Mucosa of descending colon (tissue), 3 donors: ENCODE measurements around the gene LMTK3. TPM values are rescaled to one million over a fixed set of nuclear protein-coding genes. Genes with fewer than 3 reads are reported as not detected.

Source experiments
- ATAC-seq: fragments of 200-7000 bp; cut with Tn5 transposase; one replicate; pipeline ENCODE4 v1.9.1; 2020; ENCODE audit warnings: mild to moderate bottlenecking, moderate library complexity
- DNase-seq, 3 donors: peaks; one replicate each; pipeline ENCODE4 v3.0.0-alpha.2; 2020
- H3K36me3 ChIP-seq: fragments of 200-600 bp; one replicate; pipeline ENCODE4 v1.8.0; 2021; ENCODE audit warnings: low read depth, mild to moderate bottlenecking
- H3K4me1 ChIP-seq: fragments of 200-600 bp; one replicate; pipeline ENCODE4 v1.8.0; 2021; ENCODE audit warnings: low read depth, mild to moderate bottlenecking
- H3K4me3 ChIP-seq: fragments of 200-600 bp; one replicate; pipeline ENCODE4 v1.8.0; 2021; ENCODE audit warnings: mild to moderate bottlenecking
- H3K9me3 ChIP-seq: fragments of 200-600 bp; one replicate; pipeline ENCODE4 v1.8.0; 2021; ENCODE audit warnings: mild to moderate bottlenecking
- intact Hi-C, 2 donors: fragments of 100-400 bp; cut with DNase I in 1 of 2; cut with micrococcal nuclease in 1 of 2; formaldehyde crosslinking; loops; one replicate each; pipeline versions ENCODE4 v1.11.0 to v1.11.1; 2022; cut with DNase I, micrococcal nuclease
- total RNA-seq, 3 donors: library from RNA; stranded (reverse); fragmentation: NEBNext Ultra II Directional in 2 of 3; extraction: Animal tissue kit (Norgen Biotek cat#: 25700) in 2 of 3; gene quantifications; one replicate each; pipeline versions ENCODE4 v1.2.1 to v1.2.4, GENCODE V29; 2021 to 2023
- TF ChIP-seq, protein P1 (sequence below): fragments of 200-600 bp; IDR thresholded peaks from one replicate; pipeline ENCODE4 v1.8.0; 2022; ENCODE audit warnings: antibody characterized with exemption, mild to moderate bottlenecking
- donor health status: DM: no; HTN: no; CAD: no; lungs with moderate emphysema.
- donor health status: DM: no; HTN: no; CAD: no.
- donor health status: DM: no; HTN: yes; CAD: no.

The LMTK3 gene
- total RNA-seq, 3 donors from 2014 or later, result 0.48 to 2.6 (median 1.3) TPM

DNA sequence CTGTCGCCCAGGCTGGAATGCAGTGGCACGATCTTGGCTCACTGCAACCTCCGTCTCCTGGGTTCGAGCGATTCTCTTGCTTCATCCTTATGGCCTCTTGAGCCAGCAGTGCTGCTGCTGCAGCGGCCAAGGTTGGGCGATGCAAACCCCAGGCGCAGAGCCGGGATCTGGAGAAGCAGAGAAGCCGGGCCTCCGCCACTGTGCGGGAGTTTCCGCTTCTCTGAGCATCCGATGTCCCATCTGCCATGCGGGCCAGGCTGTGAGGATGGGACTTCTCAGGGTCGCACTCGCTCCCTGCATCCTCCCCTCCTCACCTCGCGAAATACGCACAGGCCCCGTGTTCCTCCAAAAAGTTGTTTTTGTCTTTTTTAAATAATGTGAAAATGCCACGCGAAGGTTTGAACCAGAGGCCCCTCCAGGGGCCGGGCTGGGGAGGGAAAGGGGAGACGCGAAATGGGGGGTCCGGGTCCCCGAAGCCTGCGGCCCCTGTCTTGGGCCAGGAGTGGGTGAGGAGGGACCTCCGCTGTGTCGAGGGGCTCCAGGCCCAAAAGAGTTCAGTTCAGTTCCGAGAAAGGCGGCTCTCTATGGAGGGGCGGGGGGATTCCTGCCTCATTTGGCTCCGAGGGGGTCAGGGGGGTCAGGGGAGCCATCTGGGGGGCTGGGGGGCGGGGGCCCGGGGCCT, 26.6 kb downstream of the LMTK3 start:
- intact Hi-C loops, result no loop called here
- Histone ChIP-seq H3K4me3 (no peak overlapping the region), H3K36me3 (no peaks in the 10 kb centered on the region), H3K9me3 (no peaks in the 10 kb centered on the region), H3K4me1 (peaks cover 9% of the 10 kb centered on the region)
- DNase-seq, result no peak
- no peak for ATAC-seq
- TF ChIP-seq, protein P1, sequence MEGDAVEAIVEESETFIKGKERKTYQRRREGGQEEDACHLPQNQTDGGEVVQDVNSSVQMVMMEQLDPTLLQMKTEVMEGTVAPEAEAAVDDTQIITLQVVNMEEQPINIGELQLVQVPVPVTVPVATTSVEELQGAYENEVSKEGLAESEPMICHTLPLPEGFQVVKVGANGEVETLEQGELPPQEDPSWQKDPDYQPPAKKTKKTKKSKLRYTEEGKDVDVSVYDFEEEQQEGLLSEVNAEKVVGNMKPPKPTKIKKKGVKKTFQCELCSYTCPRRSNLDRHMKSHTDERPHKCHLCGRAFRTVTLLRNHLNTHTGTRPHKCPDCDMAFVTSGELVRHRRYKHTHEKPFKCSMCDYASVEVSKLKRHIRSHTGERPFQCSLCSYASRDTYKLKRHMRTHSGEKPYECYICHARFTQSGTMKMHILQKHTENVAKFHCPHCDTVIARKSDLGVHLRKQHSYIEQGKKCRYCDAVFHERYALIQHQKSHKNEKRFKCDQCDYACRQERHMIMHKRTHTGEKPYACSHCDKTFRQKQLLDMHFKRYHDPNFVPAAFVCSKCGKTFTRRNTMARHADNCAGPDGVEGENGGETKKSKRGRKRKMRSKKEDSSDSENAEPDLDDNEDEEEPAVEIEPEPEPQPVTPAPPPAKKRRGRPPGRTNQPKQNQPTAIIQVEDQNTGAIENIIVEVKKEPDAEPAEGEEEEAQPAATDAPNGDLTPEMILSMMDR, result no peak

DNA sequence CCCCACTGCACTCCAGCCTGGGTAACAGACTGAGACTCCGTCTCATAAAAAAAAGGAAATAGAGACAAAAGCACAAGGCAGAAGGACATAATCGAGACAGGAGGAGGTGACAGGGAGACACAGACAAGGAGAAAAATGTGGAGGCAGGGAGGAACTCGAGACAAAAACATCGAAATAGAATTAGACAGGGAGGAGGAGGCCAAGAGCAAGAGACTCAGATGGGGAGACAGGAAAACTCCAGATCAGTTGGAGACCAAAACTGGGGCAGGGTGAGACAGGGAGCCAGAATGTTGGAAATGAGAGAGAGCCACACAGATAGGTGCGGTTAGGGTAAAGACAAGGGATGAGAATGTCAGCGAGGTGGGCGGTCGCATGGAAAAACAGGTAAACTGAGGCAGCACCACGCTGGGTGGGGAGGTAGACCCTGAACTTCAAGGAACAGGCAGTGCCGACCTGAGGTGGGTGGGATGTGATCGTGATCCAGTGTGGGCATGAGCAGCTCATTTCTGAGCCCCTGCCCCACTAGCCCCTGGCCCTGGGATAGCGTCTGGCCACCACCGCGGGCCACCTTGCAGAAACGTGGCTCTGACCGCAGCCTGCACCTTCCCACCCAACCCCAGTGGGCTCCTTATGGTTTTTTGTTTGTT, 27.3 kb downstream of the LMTK3 start:
- ATAC-seq, result no peak
- Histone ChIP-seq H3K4me1 (peaks cover 9% of the 10 kb centered on the region), H3K9me3 (no peaks in the 10 kb centered on the region), H3K4me3 (no peak overlapping the region), H3K36me3 (no peaks in the 10 kb centered on the region)
- DNase-seq, result no peak
- TF ChIP-seq, protein P1, result no peak
- intact Hi-C loops, result no loop called here

DNA sequence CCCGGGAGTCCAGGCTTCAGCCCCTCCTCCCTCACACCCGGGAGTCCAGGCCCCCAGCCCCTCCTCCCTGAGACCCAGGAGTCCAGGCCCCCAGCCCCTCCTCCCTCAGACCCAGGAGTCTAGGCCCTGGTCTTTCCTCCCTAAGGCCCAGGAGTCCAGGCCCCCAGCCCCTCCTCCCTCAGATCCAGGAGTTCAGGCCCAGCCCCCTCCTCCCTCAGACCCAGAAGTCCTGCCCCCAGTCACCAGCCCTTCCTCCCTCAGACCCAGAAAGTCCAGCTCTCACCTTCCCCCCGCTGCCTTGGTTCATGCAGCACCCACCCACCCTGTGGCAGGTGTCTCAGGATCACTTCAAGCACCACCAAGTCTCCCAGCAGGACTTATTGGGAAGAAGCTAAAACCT, 28.3 kb downstream of the LMTK3 start:
- intact Hi-C loops, result no loop called here
- TF ChIP-seq, protein P1, result no peak
- ATAC-seq (no peak), DNase-seq (no peak)
- Histone ChIP-seq H3K9me3 (no peaks in the 10 kb centered on the region), H3K4me3 (no peak overlapping the region), H3K4me1 (peaks cover 9% of the 10 kb centered on the region), H3K36me3 (no peaks in the 10 kb centered on the region)

DNA sequence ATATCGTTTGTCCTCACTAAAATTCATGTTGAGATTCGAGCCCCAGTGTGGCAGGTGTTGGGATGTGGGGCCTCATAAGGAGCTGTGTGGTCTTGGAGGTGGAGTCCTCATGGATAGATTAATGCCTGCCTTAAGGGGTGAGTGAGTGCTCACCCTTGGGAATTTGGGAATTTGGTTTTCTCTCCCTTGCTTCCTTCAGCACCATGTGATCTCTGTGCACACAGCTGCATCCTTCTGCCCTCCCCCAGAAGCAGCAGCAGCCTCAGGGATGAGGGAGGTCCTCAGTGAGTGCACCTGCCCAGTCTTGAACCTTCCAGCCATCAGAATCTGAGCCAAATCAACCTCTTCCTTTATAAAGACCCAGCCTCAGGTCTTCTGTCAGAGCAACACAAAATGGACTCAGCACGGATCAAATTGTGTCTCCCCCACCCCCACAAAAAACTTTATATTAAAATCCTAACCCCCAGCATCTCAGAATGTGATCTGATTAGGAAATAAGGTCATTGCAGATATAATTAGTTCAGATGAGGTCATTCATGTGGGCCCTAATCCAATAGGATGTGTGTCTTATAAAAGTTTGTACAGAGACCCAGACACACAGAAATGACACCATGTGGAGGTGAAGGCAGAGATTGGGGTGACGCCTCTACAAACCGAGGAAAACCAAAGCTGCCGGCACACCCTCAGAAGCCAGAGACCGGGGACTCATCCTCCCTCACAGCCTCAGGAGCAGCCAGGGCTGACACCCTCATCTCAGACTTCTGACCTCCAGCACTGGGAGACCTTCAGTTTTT, 29.6 kb downstream of the LMTK3 start:
- Histone ChIP-seq H3K9me3 (no peaks in the 10 kb centered on the region), H3K4me3 (no peak overlapping the region), H3K36me3 (no peaks in the 10 kb centered on the region), H3K4me1 (peaks cover 3% of the 10 kb centered on the region)
- ATAC-seq, result no peak
- no peak for DNase-seq
- intact Hi-C loops, result no loop called here
- TF ChIP-seq, protein P1, result no peak

DNA sequence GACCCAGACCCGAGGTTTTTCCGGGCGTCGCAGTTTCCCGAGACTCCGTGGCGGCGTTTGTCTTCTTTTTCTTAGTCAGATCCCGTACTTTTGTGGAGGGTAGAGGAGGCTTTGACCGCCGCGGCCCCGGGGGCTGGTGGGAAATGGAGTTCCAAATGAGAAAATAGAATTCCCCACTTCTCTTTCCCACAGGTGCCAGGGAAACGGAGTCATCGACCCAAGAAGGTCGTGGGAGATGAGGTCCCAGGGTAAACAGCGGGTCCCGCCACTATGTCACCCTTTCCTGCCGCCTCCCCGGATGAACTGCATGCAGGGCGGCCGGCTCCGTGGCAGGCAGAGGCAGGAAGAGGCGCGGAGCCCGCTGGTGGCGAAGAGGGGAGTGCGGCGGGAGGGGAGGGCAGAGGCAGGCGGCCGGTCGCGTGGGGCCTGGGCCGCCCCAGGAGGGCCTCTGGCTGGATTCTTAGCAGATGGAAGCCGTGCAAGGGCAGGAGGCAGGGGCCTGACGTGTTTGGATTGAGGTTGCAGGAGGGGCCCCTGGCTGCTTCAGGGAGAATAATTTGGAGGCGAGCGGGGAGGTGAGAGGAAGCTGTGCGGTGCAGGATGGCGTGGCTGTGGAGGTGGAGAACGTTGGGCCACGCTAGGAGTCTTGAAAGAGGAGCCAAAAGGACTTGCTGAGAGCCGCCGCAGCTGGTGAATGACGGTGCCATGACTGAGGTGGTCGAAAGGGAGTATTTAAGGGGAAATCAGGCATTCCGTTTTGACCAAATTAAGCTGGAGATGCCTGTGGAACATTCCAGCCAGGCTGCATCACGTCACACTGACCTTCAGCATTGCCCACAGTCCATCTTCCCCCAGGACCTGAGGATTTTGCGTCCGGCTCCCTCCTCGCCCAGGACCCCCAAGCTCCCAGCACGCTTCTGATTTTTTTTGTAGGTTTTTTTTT, 30.8 kb downstream of the LMTK3 start:
- H3K9me3 ChIP-seq, result no peaks in the 10 kb centered on the region
- DNase-seq, result peak in 2 of 3 donors; percentile 42 to 66
- H3K36me3 ChIP-seq, result no peaks in the 10 kb centered on the region
- peaks cover 3% of the 10 kb centered on the region for H3K4me1 ChIP-seq
- TF ChIP-seq, protein P1, result no peak
- intact Hi-C loops, result no loop called here
- no peak overlapping the region for H3K4me3 ChIP-seq
- peak; percentile 69 for ATAC-seq
